H1 (cell line): ENCODE data around the gene CORO2B.

Experiments
- CEBPB ChIP-seq: IDR thresholded peaks from 2 replicates; pipeline ENCODE4 v1.6.1; 2012; ENCODE audit warnings: low read depth, low read length
- MAX ChIP-seq: IDR thresholded peaks from 2 replicates; pipeline ENCODE4 v1.6.1; 2012; ENCODE audit warnings: inconsistent platforms
- TAF1 ChIP-seq: IDR thresholded peaks from 2 replicates; pipeline ENCODE4 v1.6.1; 2011; ENCODE audit warnings: mild to moderate bottlenecking, low read depth, low read length
- ZNF274 ChIP-seq: IDR thresholded peaks from 2 replicates; pipeline ENCODE4 v1.7.0; 2012; ENCODE audit warnings: low read length, borderline replicate concordance; ENCODE audit errors: extremely low read depth

DNA sequence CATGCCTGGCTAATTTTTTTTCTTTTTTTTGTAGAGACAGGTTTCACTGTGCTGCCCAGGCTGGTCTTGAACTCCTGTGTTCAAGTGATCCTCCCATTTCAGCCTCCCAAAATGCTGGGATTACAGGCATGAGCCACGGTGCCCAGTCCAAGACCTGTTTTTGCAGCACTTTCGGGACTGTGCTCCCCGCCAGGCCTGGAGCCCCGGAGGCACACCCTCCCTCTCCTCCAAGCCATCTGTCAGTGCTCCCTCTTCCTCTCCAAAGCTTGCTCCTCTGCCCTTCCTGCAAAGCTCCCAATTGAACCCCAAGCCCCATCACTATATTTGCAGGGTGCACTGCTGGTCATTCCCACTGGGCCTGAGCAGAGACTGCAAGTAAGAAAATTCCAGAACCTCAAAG lies 98.1 kb downstream of the CORO2B start:
- TF ChIP-seq CEBPB, result no peak
- no peak for TF ChIP-seq TAF1
- no peak for TF ChIP-seq ZNF274
- no peak for TF ChIP-seq MAX
